HEK293 (cell line): ENCODE results near the gene ANKRD60.

ENCODE experiments used
- BCL11A ChIP-seq: fragments of 450-650 bp; formaldehyde crosslinking; IDR thresholded peaks from 2 replicates; pipeline ENCODE4 v1.5.1; 2016; ENCODE audit warnings: low read depth, missing biosample characterization, missing genetic modification characterization
- BCL11B ChIP-seq: fragments of 450-650 bp; formaldehyde crosslinking; IDR thresholded peaks from 2 replicates; pipeline ENCODE4 v1.5.1; 2016; ENCODE audit warnings: low read depth, missing biosample characterization, missing genetic modification characterization
- GLIS2 ChIP-seq: fragments of 450-650 bp; formaldehyde crosslinking; IDR thresholded peaks from 2 replicates; pipeline ENCODE4 v1.5.1; 2016; ENCODE audit warnings: missing biosample characterization, missing genetic modification characterization
- KLF10 ChIP-seq: fragments of 450-650 bp; IDR thresholded peaks from 2 replicates; pipeline ENCODE4 v1.5.1; 2018; ENCODE audit warnings: missing biosample characterization, mild to moderate bottlenecking, missing genetic modification characterization
- SCRT1 ChIP-seq: fragments of 450-650 bp; formaldehyde crosslinking; IDR thresholded peaks from 2 replicates; pipeline ENCODE4 v1.5.1; 2016; ENCODE audit warnings: missing biosample characterization, missing genetic modification characterization, borderline replicate concordance
- ZBTB17 ChIP-seq: fragments of 450-650 bp; formaldehyde crosslinking; IDR thresholded peaks from 2 replicates; pipeline ENCODE4 v1.5.1; 2016; ENCODE audit warnings: missing biosample characterization, missing genetic modification characterization
- ZFP37 ChIP-seq: fragments of 450-650 bp; formaldehyde crosslinking; IDR thresholded peaks from 2 replicates; pipeline ENCODE4 v1.5.1; 2016; ENCODE audit warnings: missing biosample characterization, missing genetic modification characterization
- ZIC2 ChIP-seq: fragments of 450-650 bp; formaldehyde crosslinking; IDR thresholded peaks from 2 replicates; pipeline ENCODE4 v1.5.1; 2016; ENCODE audit warnings: missing biosample characterization, missing genetic modification characterization
- ZNF140 ChIP-seq: fragments of 450-650 bp; formaldehyde crosslinking; IDR thresholded peaks from 2 replicates; pipeline ENCODE4 v1.5.1; 2016; ENCODE audit warnings: missing biosample characterization, missing genetic modification characterization
- ZNF157 ChIP-seq: fragments of 450-650 bp; formaldehyde crosslinking; IDR thresholded peaks from 2 replicates; pipeline ENCODE4 v1.5.1; 2016; ENCODE audit warnings: missing biosample characterization, missing genetic modification characterization
- ZNF2 ChIP-seq: fragments of 450-650 bp; formaldehyde crosslinking; IDR thresholded peaks from 2 replicates; pipeline ENCODE4 v1.5.1; 2016; ENCODE audit warnings: missing biosample characterization, missing genetic modification characterization
- ZNF248 ChIP-seq: fragments of 450-650 bp; formaldehyde crosslinking; IDR thresholded peaks from 2 replicates; pipeline ENCODE4 v1.5.1; 2017; ENCODE audit warnings: missing biosample characterization, missing genetic modification characterization
- ZNF324 ChIP-seq: fragments of 450-650 bp; formaldehyde crosslinking; IDR thresholded peaks from 2 replicates; pipeline ENCODE4 v1.5.1; 2016; ENCODE audit warnings: missing biosample characterization, missing genetic modification characterization
- ZNF366 ChIP-seq: fragments of 450-650 bp; formaldehyde crosslinking; conservative IDR thresholded peaks from 2 replicates; pipeline ENCODE4 v1.5.1; 2016; ENCODE audit warnings: missing biosample characterization, missing genetic modification characterization
- ZNF548 ChIP-seq: fragments of 450-650 bp; formaldehyde crosslinking; IDR thresholded peaks from 2 replicates; pipeline ENCODE4 v1.5.1; 2016; ENCODE audit warnings: missing biosample characterization, missing genetic modification characterization
- ZNF585B ChIP-seq: fragments of 450-650 bp; formaldehyde crosslinking; IDR thresholded peaks from 2 replicates; pipeline ENCODE4 v1.5.1; 2016; ENCODE audit warnings: missing biosample characterization, missing genetic modification characterization
- ZNF76 ChIP-seq: fragments of 450-650 bp; formaldehyde crosslinking; IDR thresholded peaks from 2 replicates; pipeline ENCODE4; 2016; ENCODE audit warnings: low read depth, missing biosample characterization, missing genetic modification characterization, borderline replicate concordance
- ZNF777 ChIP-seq: fragments of 450-650 bp; formaldehyde crosslinking; IDR thresholded peaks from 2 replicates; pipeline ENCODE4 v1.5.1; 2017; ENCODE audit warnings: missing biosample characterization, missing genetic modification characterization, borderline replicate concordance
- ZNF830 ChIP-seq: fragments of 450-650 bp; IDR thresholded peaks from 2 replicates; pipeline ENCODE4 v1.5.0; 2018; ENCODE audit warnings: missing biosample characterization, missing genetic modification characterization, low read depth, mild to moderate bottlenecking, moderate library complexity
- ZXDB ChIP-seq: fragments of 450-650 bp; formaldehyde crosslinking; IDR thresholded peaks from 2 replicates; pipeline ENCODE4 v1.5.1; 2016; ENCODE audit warnings: missing biosample characterization, missing genetic modification characterization
- TF ChIP-seq, protein P1 (sequence below): fragments of 450-650 bp; formaldehyde crosslinking; IDR thresholded peaks from 2 replicates; pipeline ENCODE4 v1.5.1; 2016; ENCODE audit warnings: missing biosample characterization, missing genetic modification characterization
- TF ChIP-seq, protein P2 (sequence below): fragments of 450-650 bp; formaldehyde crosslinking; IDR thresholded peaks from 2 replicates; pipeline ENCODE4 v1.5.1; 2016; ENCODE audit warnings: missing biosample characterization, missing genetic modification characterization
- TF ChIP-seq, protein P3 (sequence below): fragments of 450-650 bp; formaldehyde crosslinking; IDR thresholded peaks from 2 replicates; pipeline ENCODE4 v1.5.1; 2016; ENCODE audit warnings: missing biosample characterization, missing genetic modification characterization
- TF ChIP-seq, protein P4 (sequence below): fragments of 450-650 bp; formaldehyde crosslinking; IDR thresholded peaks from 2 replicates; pipeline ENCODE4 v1.5.1; 2017; ENCODE audit warnings: missing biosample characterization, mild to moderate bottlenecking, missing genetic modification characterization, moderate library complexity
- TF ChIP-seq, protein P5 (sequence below): fragments of 450-650 bp; formaldehyde crosslinking; IDR thresholded peaks from 2 replicates; pipeline ENCODE4 v1.5.1; 2016; ENCODE audit warnings: missing biosample characterization, missing genetic modification characterization
- TF ChIP-seq, protein P6 (sequence below): fragments of 450-650 bp; formaldehyde crosslinking; IDR thresholded peaks from 2 replicates; pipeline ENCODE4 v1.5.1; 2017; ENCODE audit warnings: missing biosample characterization, missing genetic modification characterization
- TF ChIP-seq, protein P7 (sequence below): fragments of 450-650 bp; formaldehyde crosslinking; IDR thresholded peaks from 2 replicates; pipeline ENCODE4 v1.5.1; 2016; ENCODE audit warnings: missing biosample characterization, missing genetic modification characterization

Gene ANKRD60

DNA sequence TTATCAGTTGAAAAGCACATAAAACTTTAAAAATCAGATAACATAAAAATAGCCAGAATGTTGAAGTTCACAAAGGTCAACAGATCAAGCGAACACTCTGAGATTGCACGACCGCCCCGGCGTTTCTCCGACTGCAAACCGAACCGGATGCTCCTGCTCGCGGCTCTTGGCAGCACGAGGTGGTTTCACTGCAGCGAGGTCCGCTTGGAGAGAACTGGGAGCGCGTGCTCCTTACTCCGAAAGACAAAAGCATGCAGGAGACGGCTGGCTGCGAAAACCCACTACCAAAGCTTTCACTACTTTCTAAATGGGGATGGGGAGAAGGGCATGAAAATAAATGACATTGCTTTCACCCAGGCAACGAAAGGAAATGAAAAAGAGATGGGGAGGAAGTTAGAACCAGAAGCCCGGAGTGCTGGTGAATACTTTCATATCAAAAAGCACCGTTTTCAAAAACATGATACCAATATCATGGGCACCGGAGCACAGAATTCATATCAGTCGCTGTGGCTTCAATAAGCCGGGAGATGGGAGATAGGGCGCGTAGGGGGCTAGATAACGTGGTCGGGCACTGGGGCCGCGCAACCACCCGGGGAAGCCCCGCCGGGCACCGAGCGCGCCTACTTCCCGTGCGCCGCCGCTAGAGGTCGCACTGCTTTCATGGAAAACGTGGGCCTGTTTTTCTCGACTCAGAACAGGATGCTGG is 8.3 kb upstream of the ANKRD60 start (continued):
- TF ChIP-seq, protein P1, sequence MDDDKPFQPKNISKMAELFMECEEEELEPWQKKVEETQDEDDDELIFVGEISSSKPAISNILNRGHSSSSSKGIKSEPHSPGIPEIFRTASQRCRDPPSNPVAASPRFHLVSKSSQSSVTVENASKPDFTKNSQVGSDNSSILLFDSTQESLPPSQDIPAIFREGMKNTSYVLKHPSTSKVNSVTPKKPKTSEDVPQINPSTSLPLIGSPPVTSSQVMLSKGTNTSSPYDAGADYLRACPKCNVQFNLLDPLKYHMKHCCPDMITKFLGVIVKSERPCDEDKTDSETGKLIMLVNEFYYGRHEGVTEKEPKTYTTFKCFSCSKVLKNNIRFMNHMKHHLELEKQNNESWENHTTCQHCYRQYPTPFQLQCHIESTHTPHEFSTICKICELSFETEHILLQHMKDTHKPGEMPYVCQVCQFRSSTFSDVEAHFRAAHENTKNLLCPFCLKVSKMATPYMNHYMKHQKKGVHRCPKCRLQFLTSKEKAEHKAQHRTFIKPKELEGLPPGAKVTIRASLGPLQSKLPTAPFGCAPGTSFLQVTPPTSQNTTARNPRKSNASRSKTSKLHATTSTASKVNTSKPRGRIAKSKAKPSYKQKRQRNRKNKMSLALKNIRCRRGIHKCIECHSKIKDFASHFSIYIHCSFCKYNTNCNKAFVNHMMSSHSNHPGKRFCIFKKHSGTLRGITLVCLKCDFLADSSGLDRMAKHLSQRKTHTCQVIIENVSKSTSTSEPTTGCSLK (tag by site-specific recombination), result no peak
- TF ChIP-seq ZFP37 (tag by site-specific recombination) (0 out of 2 replicates have a peak, but pooled peaks have one; percentile 11), ZNF140 (no peak), BCL11A (tag by site-specific recombination) (no peak), ZNF585B (tag by site-specific recombination) (no peak), ZNF366 (tag by site-specific recombination) (no peak), ZXDB (tag by site-specific recombination) (0 out of 2 replicates have a peak, but pooled peaks have one; percentile 40), ZNF2 (tag by site-specific recombination) (0 out of 2 replicates have a peak, but pooled peaks have one; percentile 28), ZNF248 (tag by site-specific recombination) (no peak), ZBTB17 (tag by site-specific recombination) (peak; percentile 59), ZNF830 (no peak), ZNF777 (tag by site-specific recombination) (no peak), ZNF76 (tag by site-specific recombination) (no peak), KLF10 (tag by site-specific recombination) (no peak), SCRT1 (no peak), ZNF548 (no peak), GLIS2 (tag by site-specific recombination) (0 out of 2 replicates have a peak, but pooled peaks have one; percentile 25), ZNF324 (tag by site-specific recombination) (no peak), ZIC2 (tag by site-specific recombination) (peak; percentile 47), BCL11B (tag by site-specific recombination) (no peak), ZNF157 (tag by site-specific recombination) (no peak)
- TF ChIP-seq, protein P2, sequence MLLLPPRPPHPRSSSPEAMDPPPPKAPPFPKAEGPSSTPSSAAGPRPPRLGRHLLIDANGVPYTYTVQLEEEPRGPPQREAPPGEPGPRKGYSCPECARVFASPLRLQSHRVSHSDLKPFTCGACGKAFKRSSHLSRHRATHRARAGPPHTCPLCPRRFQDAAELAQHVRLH, result no peak
- TF ChIP-seq, protein P3, sequence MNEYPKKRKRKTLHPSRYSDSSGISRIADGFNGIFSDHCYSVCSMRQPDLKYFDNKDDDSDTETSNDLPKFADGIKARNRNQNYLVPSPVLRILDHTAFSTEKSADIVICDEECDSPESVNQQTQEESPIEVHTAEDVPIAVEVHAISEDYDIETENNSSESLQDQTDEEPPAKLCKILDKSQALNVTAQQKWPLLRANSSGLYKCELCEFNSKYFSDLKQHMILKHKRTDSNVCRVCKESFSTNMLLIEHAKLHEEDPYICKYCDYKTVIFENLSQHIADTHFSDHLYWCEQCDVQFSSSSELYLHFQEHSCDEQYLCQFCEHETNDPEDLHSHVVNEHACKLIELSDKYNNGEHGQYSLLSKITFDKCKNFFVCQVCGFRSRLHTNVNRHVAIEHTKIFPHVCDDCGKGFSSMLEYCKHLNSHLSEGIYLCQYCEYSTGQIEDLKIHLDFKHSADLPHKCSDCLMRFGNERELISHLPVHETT (tag by site-specific recombination), result no peak
- TF ChIP-seq, protein P4, sequence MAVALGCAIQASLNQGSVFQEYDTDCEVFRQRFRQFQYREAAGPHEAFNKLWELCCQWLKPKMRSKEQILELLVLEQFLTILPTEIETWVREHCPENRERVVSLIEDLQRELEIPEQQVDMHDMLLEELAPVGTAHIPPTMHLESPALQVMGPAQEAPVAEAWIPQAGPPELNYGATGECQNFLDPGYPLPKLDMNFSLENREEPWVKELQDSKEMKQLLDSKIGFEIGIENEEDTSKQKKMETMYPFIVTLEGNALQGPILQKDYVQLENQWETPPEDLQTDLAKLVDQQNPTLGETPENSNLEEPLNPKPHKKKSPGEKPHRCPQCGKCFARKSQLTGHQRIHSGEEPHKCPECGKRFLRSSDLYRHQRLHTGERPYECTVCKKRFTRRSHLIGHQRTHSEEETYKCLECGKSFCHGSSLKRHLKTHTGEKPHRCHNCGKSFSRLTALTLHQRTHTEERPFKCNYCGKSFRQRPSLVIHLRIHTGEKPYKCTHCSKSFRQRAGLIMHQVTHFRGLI (tag by site-specific recombination), result 0 out of 2 replicates have a peak, but pooled peaks have one; percentile 15
- TF ChIP-seq, protein P5, sequence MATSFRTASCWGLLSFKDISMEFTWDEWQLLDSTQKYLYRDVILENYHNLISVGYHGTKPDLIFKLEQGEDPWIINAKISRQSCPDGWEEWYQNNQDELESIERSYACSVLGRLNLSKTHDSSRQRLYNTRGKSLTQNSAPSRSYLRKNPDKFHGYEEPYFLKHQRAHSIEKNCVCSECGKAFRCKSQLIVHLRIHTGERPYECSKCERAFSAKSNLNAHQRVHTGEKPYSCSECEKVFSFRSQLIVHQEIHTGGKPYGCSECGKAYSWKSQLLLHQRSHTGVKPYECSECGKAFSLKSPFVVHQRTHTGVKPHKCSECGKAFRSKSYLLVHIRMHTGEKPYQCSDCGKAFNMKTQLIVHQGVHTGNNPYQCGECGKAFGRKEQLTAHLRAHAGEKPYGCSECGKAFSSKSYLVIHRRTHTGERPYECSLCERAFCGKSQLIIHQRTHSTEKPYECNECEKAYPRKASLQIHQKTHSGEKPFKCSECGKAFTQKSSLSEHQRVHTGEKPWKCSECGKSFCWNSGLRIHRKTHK, result no peak
- TF ChIP-seq, protein P6, sequence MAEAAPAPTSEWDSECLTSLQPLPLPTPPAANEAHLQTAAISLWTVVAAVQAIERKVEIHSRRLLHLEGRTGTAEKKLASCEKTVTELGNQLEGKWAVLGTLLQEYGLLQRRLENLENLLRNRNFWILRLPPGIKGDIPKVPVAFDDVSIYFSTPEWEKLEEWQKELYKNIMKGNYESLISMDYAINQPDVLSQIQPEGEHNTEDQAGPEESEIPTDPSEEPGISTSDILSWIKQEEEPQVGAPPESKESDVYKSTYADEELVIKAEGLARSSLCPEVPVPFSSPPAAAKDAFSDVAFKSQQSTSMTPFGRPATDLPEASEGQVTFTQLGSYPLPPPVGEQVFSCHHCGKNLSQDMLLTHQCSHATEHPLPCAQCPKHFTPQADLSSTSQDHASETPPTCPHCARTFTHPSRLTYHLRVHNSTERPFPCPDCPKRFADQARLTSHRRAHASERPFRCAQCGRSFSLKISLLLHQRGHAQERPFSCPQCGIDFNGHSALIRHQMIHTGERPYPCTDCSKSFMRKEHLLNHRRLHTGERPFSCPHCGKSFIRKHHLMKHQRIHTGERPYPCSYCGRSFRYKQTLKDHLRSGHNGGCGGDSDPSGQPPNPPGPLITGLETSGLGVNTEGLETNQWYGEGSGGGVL, result no peak
- TF ChIP-seq, protein P7, sequence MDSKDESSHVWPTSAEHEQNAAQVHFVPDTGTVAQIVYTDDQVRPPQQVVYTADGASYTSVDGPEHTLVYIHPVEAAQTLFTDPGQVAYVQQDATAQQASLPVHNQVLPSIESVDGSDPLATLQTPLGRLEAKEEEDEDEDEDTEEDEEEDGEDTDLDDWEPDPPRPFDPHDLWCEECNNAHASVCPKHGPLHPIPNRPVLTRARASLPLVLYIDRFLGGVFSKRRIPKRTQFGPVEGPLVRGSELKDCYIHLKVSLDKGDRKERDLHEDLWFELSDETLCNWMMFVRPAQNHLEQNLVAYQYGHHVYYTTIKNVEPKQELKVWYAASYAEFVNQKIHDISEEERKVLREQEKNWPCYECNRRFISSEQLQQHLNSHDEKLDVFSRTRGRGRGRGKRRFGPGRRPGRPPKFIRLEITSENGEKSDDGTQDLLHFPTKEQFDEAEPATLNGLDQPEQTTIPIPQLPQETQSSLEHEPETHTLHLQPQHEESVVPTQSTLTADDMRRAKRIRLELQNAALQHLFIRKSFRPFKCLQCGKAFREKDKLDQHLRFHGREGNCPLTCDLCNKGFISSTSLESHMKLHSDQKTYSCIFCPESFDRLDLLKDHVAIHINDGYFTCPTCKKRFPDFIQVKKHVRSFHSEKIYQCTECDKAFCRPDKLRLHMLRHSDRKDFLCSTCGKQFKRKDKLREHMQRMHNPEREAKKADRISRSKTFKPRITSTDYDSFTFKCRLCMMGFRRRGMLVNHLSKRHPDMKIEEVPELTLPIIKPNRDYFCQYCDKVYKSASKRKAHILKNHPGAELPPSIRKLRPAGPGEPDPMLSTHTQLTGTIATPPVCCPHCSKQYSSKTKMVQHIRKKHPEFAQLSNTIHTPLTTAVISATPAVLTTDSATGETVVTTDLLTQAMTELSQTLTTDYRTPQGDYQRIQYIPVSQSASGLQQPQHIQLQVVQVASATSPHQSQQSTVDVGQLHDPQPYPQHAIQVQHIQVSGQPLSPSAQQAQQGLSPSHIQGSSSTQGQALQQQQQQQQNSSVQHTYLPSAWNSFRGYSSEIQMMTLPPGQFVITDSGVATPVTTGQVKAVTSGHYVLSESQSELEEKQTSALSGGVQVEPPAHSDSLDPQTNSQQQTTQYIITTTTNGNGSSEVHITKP, result no peak
